Subcutaneous adipose tissue (tissue), 4 donors: ENCODE data around the gene MYLK. TPM values are rescaled to one million over a fixed set of nuclear protein-coding genes. Genes with fewer than 3 reads are reported as not detected.

Source experiments
- CTCF ChIP-seq: fragments of 450-650 bp; IDR thresholded peaks from one replicate; pipeline ENCODE4 v1.5.1; 2016; ENCODE audit warnings: low read depth, mild to moderate bottlenecking, control low read depth, antibody characterized with exemption, moderate library complexity
- small RNA-seq: library from RNA; depleted of rRNA; stranded (forward); fragments of <200 nt; gene quantifications from one replicate; pipeline ENCODE3, GENCODE V24; 2016
- total RNA-seq, 4 donors: library from RNA; depleted of rRNA; stranded (reverse); fragments of >200 nt; gene quantifications; one replicate each; pipeline ENCODE4 v1.1.0, GENCODE V29; 2016

Gene MYLK
- total RNA-seq, 4 donors from 2014 or later = 28.2 to 113 (median 58.3) TPM

- TF ChIP-seq CTCF = no peak
Observed at GRCh38 chr3:123571973-123572365, 312.2 kb downstream of the MYLK start.

DNA sequence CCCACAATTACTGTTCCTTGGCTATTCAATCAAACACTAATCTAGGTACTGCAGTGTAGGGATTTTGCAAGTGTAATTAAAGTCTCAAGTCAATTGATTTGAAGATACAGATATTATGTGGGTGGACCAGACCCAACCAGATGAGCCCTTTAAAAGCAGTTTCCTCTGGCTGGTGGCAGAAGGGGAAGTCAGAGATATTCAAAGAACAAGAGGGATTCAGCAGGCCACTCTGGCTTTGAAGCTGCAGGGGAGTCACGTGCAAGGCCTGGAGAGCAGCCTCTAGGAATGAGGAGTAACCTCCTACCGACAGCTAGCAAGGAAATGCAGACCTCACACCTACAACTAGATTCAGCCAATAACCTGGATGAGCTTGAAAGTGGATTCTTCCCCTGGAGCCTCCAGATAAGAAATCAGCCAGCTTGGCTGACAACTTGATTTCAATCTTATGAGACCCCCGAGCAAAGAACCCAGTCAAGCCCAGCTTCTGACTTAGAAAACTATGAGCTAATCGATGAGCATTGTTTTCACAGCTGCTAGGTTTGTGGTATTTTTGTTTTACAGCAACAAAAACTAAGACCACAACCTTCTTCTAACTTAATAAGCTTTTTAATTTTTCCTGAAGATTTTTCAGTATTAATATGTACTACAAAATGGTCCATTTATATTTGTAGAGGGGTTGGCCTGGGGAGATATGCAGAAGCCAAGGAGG is 312.7 kb downstream of the MYLK start:
- TF ChIP-seq CTCF = no peak

DNA sequence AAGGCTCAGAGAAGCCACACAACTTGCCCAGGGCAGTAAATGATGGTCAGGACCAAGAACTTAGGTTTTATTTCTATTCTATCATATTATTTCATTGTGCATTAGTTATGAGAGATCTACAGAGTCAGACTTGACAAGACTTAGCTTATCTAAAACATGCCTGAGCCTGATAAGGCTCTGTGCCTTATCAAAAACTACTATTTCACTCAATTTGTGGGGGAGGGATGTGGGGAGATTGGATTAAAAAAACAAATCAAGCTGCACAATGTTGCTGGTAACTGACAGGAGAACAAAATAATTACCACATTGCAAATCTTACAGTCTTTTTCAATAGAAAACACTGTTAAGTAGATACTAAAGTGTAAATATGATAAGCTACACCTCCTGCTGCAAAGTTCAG is 315.3 kb downstream of the MYLK start:
- no peak for TF ChIP-seq CTCF

DNA sequence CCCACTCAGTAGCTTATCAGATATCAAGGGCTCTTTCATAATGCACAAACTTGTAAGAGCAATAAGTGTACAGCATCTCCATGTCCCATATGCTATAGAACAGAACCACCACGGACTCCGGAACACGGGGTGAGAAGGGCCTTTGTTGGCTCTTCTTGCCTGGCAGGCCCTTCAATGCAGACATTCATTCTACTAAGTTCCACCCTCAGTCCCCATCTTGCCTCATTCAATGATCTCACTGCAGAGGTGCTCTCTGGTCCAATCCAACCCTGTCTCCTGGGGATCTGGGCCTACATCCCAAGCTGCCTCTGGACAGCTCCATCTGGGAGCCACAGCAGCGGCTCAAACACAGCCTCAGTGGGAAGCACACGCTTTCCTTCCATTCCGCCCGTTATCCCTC is 316.1 kb downstream of the MYLK start:
- no peak for TF ChIP-seq CTCF

GRCh38 chr3:123564056-123564455 is 320.1 kb downstream of the MYLK start:
- TF ChIP-seq CTCF = no peak

- TF ChIP-seq CTCF = no peak
Observed at GRCh38 chr3:123562547-123562946, 321.6 kb downstream of the MYLK start.

DNA sequence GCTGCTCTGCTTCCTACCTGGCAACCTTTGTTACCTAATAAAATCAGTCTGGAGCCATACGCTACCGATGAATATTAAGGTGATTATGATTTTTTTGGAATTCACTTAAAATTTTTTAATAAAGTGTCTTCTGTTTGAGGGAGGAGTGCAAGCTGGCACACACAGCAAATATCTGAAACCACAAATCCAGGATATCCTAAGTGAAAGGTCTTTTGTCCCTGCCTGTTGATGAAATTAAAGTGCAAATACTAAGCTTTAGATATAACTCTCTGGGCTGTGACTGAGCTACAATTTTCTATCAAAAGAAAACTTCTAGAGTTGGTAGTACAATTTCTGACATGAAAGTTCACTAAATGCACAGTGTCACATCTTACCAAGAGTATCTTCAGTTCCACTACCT is 322.9 kb downstream of the MYLK start:
- TF ChIP-seq CTCF = no peak

Small RNAs within 50 kb of the gene (small RNA-seq; reads per million reads assigned to genes)
- not detected for gene RF00392

Other genes with a start within 250 kb of the MYLK start
- 10 to 100 TPM; 29.8 to 49.0 (median 39.6) TPM for gene CCDC14, start 76.9 kb upstream of the MYLK start, total RNA-seq
- not detected for gene ROPN1, start 107.8 kb upstream of the MYLK start, total RNA-seq
- gene KALRN, start 149.0 kb upstream of the MYLK start, total RNA-seq = 100 to 1,000 TPM in 1 of 4 donors, 10 to 100 TPM in 3; 35.2 to 158 (median 48.4) TPM